HCT116 (cell line): ENCODE data around the gene NPR3. TPM values are rescaled to one million over a fixed set of nuclear protein-coding genes. Genes with fewer than 3 reads are reported as not detected.

Experiments used
- ATAC-seq: fragments of 200-7000 bp; cut with Tn5 transposase; 2 replicates; pipeline ENCODE4 v1.9.1; 2020; ENCODE audit warnings: mild to moderate bottlenecking, moderate library complexity
- BruUV-seq: library from RNA; stranded (reverse); fragments of 400-500 nt; replicated peaks from 2 replicates; lab custom pipeline; 2021; lab: Mats Ljungman, UMichigan
- CTCF ChIA-PET: fragments of 300-600 bp; sonication (Branson Sonifier 250); formaldehyde crosslinking; loops from one replicate; lab custom pipeline; 2021; ENCODE audit warnings: antibody characterized with exemption; lab: Charles Lee
- POLR2A ChIA-PET: fragments of 300-600, 350-600 bp; sonication (Branson Sonifier 250); formaldehyde crosslinking; loops from one replicate; lab custom pipeline; 2021; ENCODE audit warnings: antibody characterized with exemption; lab: Charles Lee
- RAD21 ChIA-PET, 2 experiments: fragments of 300-600 bp; sonication (Branson Sonifier 250); formaldehyde crosslinking; loops; one replicate each; lab custom pipeline; 2023; ENCODE audit warnings: low total read pairs in 2 of 2; ENCODE audit not compliant: uncharacterized antibody in 2 of 2, unreplicated experiment in 2 of 2, low non-redundant PET in 1 of 2; lab: Charles Lee
- DNase-seq: peaks from one replicate; pipeline ENCODE4 v3.0.0-alpha.2; 2010; ENCODE audit warnings: low read depth, low spot score
- H2AFZ ChIP-seq: fragments of 200-600 bp; shearing (Covaris generic), sonication (generic); 2 replicates; pipeline ENCODE4 v1.6.1; 2017; ENCODE audit warnings: low read depth, mixed run types, mixed read lengths, antibody characterized with exemption, low read length; ENCODE audit not compliant: poor library complexity, severe bottlenecking
- H3K27ac ChIP-seq: 2 replicates; pipeline ENCODE4 v1.5.1; 2012; ENCODE audit warnings: low read depth, low read length
- H3K27me3 ChIP-seq: fragments of 200-600 bp; sonication (generic); 2 replicates; pipeline ENCODE4 v1.6.1; 2016; ENCODE audit warnings: mixed run types, low read length, mixed read lengths; ENCODE audit not compliant: insufficient read depth
- H3K36me3 ChIP-seq, 2 experiments: fragments of 200-500 bp in 1 of 2; fragments of 200-600 bp in 1 of 2; sonication (Bioruptor generic) in 1 of 2; sonication (generic) in 1 of 2; 2 replicates each; pipeline versions ENCODE4 v1.5.1 to v1.6.1; 2014 to 2016; ENCODE audit warnings: low read length in 2 of 2, inconsistent platforms in 1 of 2, mixed read lengths in 1 of 2, mixed run types in 1 of 2; ENCODE audit not compliant: insufficient read depth in 2 of 2, control insufficient read depth in 1 of 2
- H3K4me1 ChIP-seq, 2 experiments: fragments of 200-600 bp in 1 of 2; sonication (generic) in 1 of 2; 2 replicates each; pipeline versions ENCODE4 v1.5.1 to v1.6.1; 2012 to 2017; ENCODE audit warnings: low read length in 2 of 2, inconsistent platforms in 1 of 2, mild to moderate bottlenecking in 1 of 2, mixed read lengths in 1 of 2, mixed run types in 1 of 2, moderate library complexity in 1 of 2; ENCODE audit not compliant: insufficient read depth in 2 of 2, control insufficient read depth in 1 of 2
- H3K4me2 ChIP-seq: fragments of 200-600 bp; sonication (generic); 2 replicates; pipeline ENCODE4 v1.6.1; 2017; ENCODE audit warnings: mixed run types, low read length, mixed read lengths
- H3K4me3 ChIP-seq, 2 experiments: fragments of 200-600 bp in 1 of 2; sonication (generic) in 1 of 2; replicated peaks in 1 of 2; 2 replicates each; pipeline ENCODE4 v1.5.1; 2011 to 2016; ENCODE audit warnings: low read length in 2 of 2, control low read depth in 1 of 2, low read depth in 1 of 2, mild to moderate bottlenecking in 1 of 2, mixed read lengths in 1 of 2, mixed run types in 1 of 2
- H3K79me2 ChIP-seq: fragments of 200-600 bp; sonication (generic); 2 replicates; pipeline ENCODE4 v1.6.1; 2017; ENCODE audit warnings: mild to moderate bottlenecking, mixed run types, low read length, moderate library complexity, mixed read lengths; ENCODE audit not compliant: insufficient read depth
- H3K9ac ChIP-seq: fragments of 200-600 bp; sonication (generic); 2 replicates; pipeline ENCODE4 v1.6.1; 2016; ENCODE audit warnings: low read length, mixed read lengths
- H3K9me2 ChIP-seq: fragments of 200-600 bp; sonication (generic), shearing (Covaris generic); 2 replicates; pipeline ENCODE4 v1.6.1; 2017; ENCODE audit warnings: mixed run types, mild to moderate bottlenecking, moderate library complexity; ENCODE audit not compliant: insufficient read depth
- H3K9me3 ChIP-seq, 2 experiments: fragments of 200-500 bp in 1 of 2; fragments of 200-600 bp in 1 of 2; sonication (Bioruptor generic) in 1 of 2; sonication (generic) in 1 of 2; 2 replicates each; pipeline ENCODE4 v1.6.1; 2014 to 2017; ENCODE audit warnings: low read length in 2 of 2, mixed read lengths in 2 of 2, inconsistent platforms in 1 of 2, low read depth in 1 of 2, mild to moderate bottlenecking in 1 of 2, mixed run types in 1 of 2, moderate library complexity in 1 of 2; ENCODE audit not compliant: control insufficient read depth in 1 of 2, insufficient read depth in 1 of 2
- H4K20me1 ChIP-seq: fragments of 200-600 bp; sonication (generic), shearing (Covaris generic); 2 replicates; pipeline ENCODE4 v1.6.1; 2017; ENCODE audit warnings: mixed run types, mild to moderate bottlenecking, moderate library complexity; ENCODE audit not compliant: insufficient read depth
- CEBPB ChIP-seq: IDR thresholded peaks from 2 replicates; pipeline ENCODE4 v1.6.1; 2012; ENCODE audit warnings: low read depth
- EGR1 ChIP-seq: IDR thresholded peaks from 2 replicates; pipeline ENCODE4 v1.6.1; 2012; ENCODE audit warnings: low read depth
- EZH2 ChIP-seq: fragments of 200-600 bp; sonication (generic); IDR thresholded peaks from 2 replicates; pipeline ENCODE4 v1.6.1; 2017; ENCODE audit warnings: antibody characterized with exemption, mixed run types
- EZH2phosphoT487 ChIP-seq: fragments of 200-600 bp; IDR thresholded peaks from 2 replicates; pipeline ENCODE4 v1.6.1; 2018; ENCODE audit warnings: antibody characterized with exemption, borderline replicate concordance
- FOSL1 ChIP-seq: IDR thresholded peaks from 2 replicates; pipeline ENCODE4 v1.6.1; 2012; ENCODE audit warnings: low read depth
- JUND ChIP-seq: IDR thresholded peaks from 2 replicates; pipeline ENCODE4 v1.6.1; 2012
- POLR2A ChIP-seq: IDR thresholded peaks from 2 replicates; pipeline ENCODE4 v1.7.0; 2011; ENCODE audit warnings: borderline replicate concordance; ENCODE audit not compliant: insufficient read depth, insufficient read length; ENCODE audit errors: extremely low read depth
- POLR2AphosphoS5 ChIP-seq: IDR thresholded peaks from 2 replicates; pipeline ENCODE4 v1.6.1; 2011; ENCODE audit warnings: mild to moderate bottlenecking, low read depth, low read length, moderate library complexity
- SIN3A ChIP-seq: IDR thresholded peaks from 2 replicates; pipeline ENCODE4 v1.6.1; 2012; ENCODE audit warnings: low read depth
- SP1 ChIP-seq: IDR thresholded peaks from 2 replicates; pipeline ENCODE4 v1.6.1; 2012; ENCODE audit warnings: low read depth
- TCF7L2 ChIP-seq: IDR thresholded peaks from 2 replicates; pipeline ENCODE4 v1.7.0; 2011; ENCODE audit warnings: borderline replicate concordance, inconsistent platforms; ENCODE audit not compliant: insufficient read depth, insufficient read length; ENCODE audit errors: extremely low read depth
- ZFX ChIP-seq: fragments of 450-650 bp; IDR thresholded peaks from 2 replicates; pipeline ENCODE4 v1.6.1; 2017
- ZNF274 ChIP-seq: fragments of 200-500 bp; sonication (Bioruptor generic); IDR thresholded peaks from 2 replicates; pipeline ENCODE4 v1.6.1; 2014; ENCODE audit warnings: mild to moderate bottlenecking, low read depth, low read length, inconsistent platforms
- intact Hi-C: fragments of 100-400 bp; cut with micrococcal nuclease; formaldehyde crosslinking; loops from 2 replicates; pipeline ENCODE4 v1.10.0; 2022
- total RNA-seq: library from RNA; stranded (reverse); gene quantifications from one replicate; pipeline ENCODE4 v1.2.1, GENCODE V29; 2021; ENCODE audit not compliant: unreplicated experiment
- TF ChIP-seq, protein P1 (sequence below): IDR thresholded peaks from 2 replicates; pipeline ENCODE4 v1.6.1; 2012
- TF ChIP-seq, protein P2 (sequence below): IDR thresholded peaks from 2 replicates; pipeline ENCODE4 v1.6.1; 2012; ENCODE audit warnings: low read depth
- TF ChIP-seq, protein P3 (sequence below): IDR thresholded peaks from 2 replicates; pipeline ENCODE4 v1.6.1; 2012
- TF ChIP-seq, protein P4 (sequence below), 3 experiments: fragments of 200-600 bp in 1 of 3; sonication (generic) in 1 of 3; IDR thresholded peaks in 2 of 3; conservative IDR thresholded peaks in 1 of 3; 2 replicates each; pipeline ENCODE4 v1.5.1; 2012 to 2017; ENCODE audit warnings: low read depth in 2 of 3, low read length in 2 of 3, antibody characterized with exemption in 1 of 3, borderline replicate concordance in 1 of 3, control low read depth in 1 of 3, mild to moderate bottlenecking in 1 of 3, mixed read lengths in 1 of 3, mixed run types in 1 of 3, moderate library complexity in 1 of 3; ENCODE audit not compliant: insufficient read depth in 1 of 3

NPR3 gene
- total RNA-seq, 1 experiment from 2014 or later: 0.39 TPM

GRCh38 chr5:32790411-32790951, 79.4 kb downstream of the NPR3 start:
- no peak for DNase-seq
- no peaks in the 10 kb centered on the region; a peak in 1 of 4 replicates for H3K4me1 ChIP-seq

More at GRCh38 chr5:32790411-32790951, 79.4 kb downstream of the NPR3 start:
- Histone ChIP-seq H3K9me2 (no peaks in the 10 kb centered on the region), H3K4me2 (no peak overlapping the region), H3K9me3 (no peaks in the 10 kb centered on the region), H3K27ac (no peak overlapping the region), H3K27me3 (0 out of 2 replicates have a peak, but pooled peaks cover 15% of the 10 kb centered on the region), H3K79me2 (no peaks in the 10 kb centered on the region), H3K4me3 (no peak overlapping the region), H3K9ac (no peak overlapping the region), H2AFZ (no peak overlapping the region), H3K36me3 (no peaks in the 10 kb centered on the region), H4K20me1 (no peaks in the 10 kb centered on the region)
- ChIA-PET CTCF (no interaction called here), POLR2A (no interaction called here), RAD21 (no interaction called here)
- BruUV-seq: no TSS peak
- intact Hi-C loops: no loop called here
- TF ChIP-seq EGR1 (no peak), SP1 (no peak), ZFX (no peak), TCF7L2 (no peak), JUND (no peak), CEBPB (no peak), POLR2AphosphoS5 (no peak), FOSL1 (no peak), POLR2A (no peak), ZNF274 (no peak), SIN3A (no peak), EZH2 (no peak), EZH2phosphoT487 (no peak)
- TF ChIP-seq, protein P1, sequence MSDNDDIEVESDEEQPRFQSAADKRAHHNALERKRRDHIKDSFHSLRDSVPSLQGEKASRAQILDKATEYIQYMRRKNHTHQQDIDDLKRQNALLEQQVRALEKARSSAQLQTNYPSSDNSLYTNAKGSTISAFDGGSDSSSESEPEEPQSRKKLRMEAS: no peak
- TF ChIP-seq, protein P2, sequence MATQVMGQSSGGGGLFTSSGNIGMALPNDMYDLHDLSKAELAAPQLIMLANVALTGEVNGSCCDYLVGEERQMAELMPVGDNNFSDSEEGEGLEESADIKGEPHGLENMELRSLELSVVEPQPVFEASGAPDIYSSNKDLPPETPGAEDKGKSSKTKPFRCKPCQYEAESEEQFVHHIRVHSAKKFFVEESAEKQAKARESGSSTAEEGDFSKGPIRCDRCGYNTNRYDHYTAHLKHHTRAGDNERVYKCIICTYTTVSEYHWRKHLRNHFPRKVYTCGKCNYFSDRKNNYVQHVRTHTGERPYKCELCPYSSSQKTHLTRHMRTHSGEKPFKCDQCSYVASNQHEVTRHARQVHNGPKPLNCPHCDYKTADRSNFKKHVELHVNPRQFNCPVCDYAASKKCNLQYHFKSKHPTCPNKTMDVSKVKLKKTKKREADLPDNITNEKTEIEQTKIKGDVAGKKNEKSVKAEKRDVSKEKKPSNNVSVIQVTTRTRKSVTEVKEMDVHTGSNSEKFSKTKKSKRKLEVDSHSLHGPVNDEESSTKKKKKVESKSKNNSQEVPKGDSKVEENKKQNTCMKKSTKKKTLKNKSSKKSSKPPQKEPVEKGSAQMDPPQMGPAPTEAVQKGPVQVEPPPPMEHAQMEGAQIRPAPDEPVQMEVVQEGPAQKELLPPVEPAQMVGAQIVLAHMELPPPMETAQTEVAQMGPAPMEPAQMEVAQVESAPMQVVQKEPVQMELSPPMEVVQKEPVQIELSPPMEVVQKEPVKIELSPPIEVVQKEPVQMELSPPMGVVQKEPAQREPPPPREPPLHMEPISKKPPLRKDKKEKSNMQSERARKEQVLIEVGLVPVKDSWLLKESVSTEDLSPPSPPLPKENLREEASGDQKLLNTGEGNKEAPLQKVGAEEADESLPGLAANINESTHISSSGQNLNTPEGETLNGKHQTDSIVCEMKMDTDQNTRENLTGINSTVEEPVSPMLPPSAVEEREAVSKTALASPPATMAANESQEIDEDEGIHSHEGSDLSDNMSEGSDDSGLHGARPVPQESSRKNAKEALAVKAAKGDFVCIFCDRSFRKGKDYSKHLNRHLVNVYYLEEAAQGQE: no peak
- TF ChIP-seq, protein P3, sequence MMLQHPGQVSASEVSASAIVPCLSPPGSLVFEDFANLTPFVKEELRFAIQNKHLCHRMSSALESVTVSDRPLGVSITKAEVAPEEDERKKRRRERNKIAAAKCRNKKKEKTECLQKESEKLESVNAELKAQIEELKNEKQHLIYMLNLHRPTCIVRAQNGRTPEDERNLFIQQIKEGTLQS: no peak
- TF ChIP-seq, protein P4, sequence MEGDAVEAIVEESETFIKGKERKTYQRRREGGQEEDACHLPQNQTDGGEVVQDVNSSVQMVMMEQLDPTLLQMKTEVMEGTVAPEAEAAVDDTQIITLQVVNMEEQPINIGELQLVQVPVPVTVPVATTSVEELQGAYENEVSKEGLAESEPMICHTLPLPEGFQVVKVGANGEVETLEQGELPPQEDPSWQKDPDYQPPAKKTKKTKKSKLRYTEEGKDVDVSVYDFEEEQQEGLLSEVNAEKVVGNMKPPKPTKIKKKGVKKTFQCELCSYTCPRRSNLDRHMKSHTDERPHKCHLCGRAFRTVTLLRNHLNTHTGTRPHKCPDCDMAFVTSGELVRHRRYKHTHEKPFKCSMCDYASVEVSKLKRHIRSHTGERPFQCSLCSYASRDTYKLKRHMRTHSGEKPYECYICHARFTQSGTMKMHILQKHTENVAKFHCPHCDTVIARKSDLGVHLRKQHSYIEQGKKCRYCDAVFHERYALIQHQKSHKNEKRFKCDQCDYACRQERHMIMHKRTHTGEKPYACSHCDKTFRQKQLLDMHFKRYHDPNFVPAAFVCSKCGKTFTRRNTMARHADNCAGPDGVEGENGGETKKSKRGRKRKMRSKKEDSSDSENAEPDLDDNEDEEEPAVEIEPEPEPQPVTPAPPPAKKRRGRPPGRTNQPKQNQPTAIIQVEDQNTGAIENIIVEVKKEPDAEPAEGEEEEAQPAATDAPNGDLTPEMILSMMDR (IDR thresholded peaks at IDR 0.05 in 2 of 3, conservative IDR thresholded peaks at IDR 0.05 in 1 of 3; ENCODE audit: borderline replicate concordance in 1 of 3, insufficient read depth in 1 of 3, low read depth in 2 of 3, low read length in 2 of 3): no peak
- ATAC-seq: no peak
